Stimulated activated CD8-positive, alpha-beta memory T cell treated with anti-CD3 and anti-CD28 coated beads, Interleukin-15, amount 100 ng/mL, for 24 hours (primary cell): ENCODE measurements around the gene CHTOP.
"Not testable (repeated sequence)": the region's sequence is repeated elsewhere in the genome, so short reads cannot be mapped to it uniquely, and the experiment has no call there.

Experiments used
- DNase-seq: peaks from one replicate; pipeline ENCODE4 v3.0.0-alpha.2; 2020; ENCODE audit warnings: low read depth

CHTOP gene

GRCh38 chr1:153631047-153632022 is 2.5 kb upstream of the CHTOP start:
- no peak for DNase-seq

GRCh38 chr1:153633161-153633753 is 609 bp upstream of the CHTOP start:
- no peak for DNase-seq

GRCh38 chr1:153635872-153636271 is 2.0 kb downstream of the CHTOP start:
- no peak for DNase-seq

- no peak for DNase-seq
Observed at GRCh38 chr1:153636312-153636711, 2.4 kb downstream of the CHTOP start.

GRCh38 chr1:153638261-153638660 is 4.4 kb downstream of the CHTOP start:
- no peak for DNase-seq

- DNase-seq: no peak
Observed at GRCh38 chr1:153639280-153639679, 5.4 kb downstream of the CHTOP start.

GRCh38 chr1:153640213-153640612 is 6.3 kb downstream of the CHTOP start:
- not testable (repeated sequence) for DNase-seq

GRCh38 chr1:153640861-153641260 is 7.0 kb downstream of the CHTOP start:
- no peak for DNase-seq

- no peak for DNase-seq
Observed at GRCh38 chr1:153642161-153642560, 8.3 kb downstream of the CHTOP start.

- no peak for DNase-seq
Observed at GRCh38 chr1:153643100-153643499, 9.2 kb downstream of the CHTOP start.

- DNase-seq: no peak
Observed at GRCh38 chr1:153643816-153644215, 9.9 kb downstream of the CHTOP start.

- no peak for DNase-seq
Observed at GRCh38 chr1:153646672-153647345, 12.9 kb downstream of the CHTOP start.

- DNase-seq: no peak
Observed at GRCh38 chr1:153647346-153647714, 13.5 kb downstream of the CHTOP start.

GRCh38 chr1:153648000-153648643 is 14.3 kb downstream of the CHTOP start:
- DNase-seq: no peak

GRCh38 chr1:153649137-153649862 is 15.4 kb downstream of the CHTOP start:
- DNase-seq: no peak

GRCh38 chr1:153649863-153650235 is 16.0 kb downstream of the CHTOP start:
- DNase-seq: no peak

GRCh38 chr1:153651771-153652170 is 17.9 kb downstream of the CHTOP start:
- DNase-seq: no peak

GRCh38 chr1:153652805-153653500 is 19.1 kb downstream of the CHTOP start:
- no peak for DNase-seq

GRCh38 chr1:153655333-153655732 is 21.5 kb downstream of the CHTOP start:
- DNase-seq: no peak

GRCh38 chr1:153658400-153659174 is 24.7 kb downstream of the CHTOP start, which contains the start of gene SNAPIN:
SNAPIN (plus strand) TSS chr1:153658703; CDS start chr1:153658744, 41 bp downstream.
- DNase-seq: peak; percentile 78
